Ecto neural progenitor cell (in vitro differentiated cells): ENCODE data around the gene GOLGA1.
"Not testable (repeated sequence)": the region's sequence is repeated elsewhere in the genome, so short reads cannot be mapped to it uniquely, and the experiment has no call there.

ENCODE experiments used
- DNase-seq: peaks from one replicate; pipeline ENCODE4 v3.0.0-alpha.2; 2018; ENCODE audit warnings: low spot score

The GOLGA1 gene

GRCh38 chr9:124939944-124940343 lies 939 bp downstream of the GOLGA1 start:
- no peak for DNase-seq

GRCh38 chr9:124934290-124934689 lies 6.6 kb downstream of the GOLGA1 start:
- no peak for DNase-seq

GRCh38 chr9:124932333-124932732 lies 8.6 kb downstream of the GOLGA1 start:
- no peak for DNase-seq

GRCh38 chr9:124929464-124929863 lies 11.4 kb downstream of the GOLGA1 start:
- no peak for DNase-seq

- DNase-seq, result no peak
Measured at GRCh38 chr9:124928116-124928515, 12.8 kb downstream of the GOLGA1 start.

GRCh38 chr9:124920394-124920793 lies 20.5 kb downstream of the GOLGA1 start:
- DNase-seq, result not testable (repeated sequence)

- DNase-seq, result no peak
Measured at GRCh38 chr9:124914753-124915405, 26.0 kb downstream of the GOLGA1 start.

GRCh38 chr9:124913378-124913777 lies 27.5 kb downstream of the GOLGA1 start:
- no peak for DNase-seq

- no peak for DNase-seq
Measured at GRCh38 chr9:124911766-124912165, 29.1 kb downstream of the GOLGA1 start.

GRCh38 chr9:124908098-124908497 lies 32.8 kb downstream of the GOLGA1 start:
- DNase-seq, result no peak

- no peak for DNase-seq
Measured at GRCh38 chr9:124906966-124907365, 33.9 kb downstream of the GOLGA1 start.

- DNase-seq, result no peak
Measured at GRCh38 chr9:124899845-124900244, 41.0 kb downstream of the GOLGA1 start.

GRCh38 chr9:124897570-124898460 lies 43.1 kb downstream of the GOLGA1 start:
- no peak for DNase-seq

GRCh38 chr9:124894741-124895170 lies 46.1 kb downstream of the GOLGA1 start:
- DNase-seq, result no peak

GRCh38 chr9:124894035-124894740 lies 46.7 kb downstream of the GOLGA1 start:
- DNase-seq, result no peak

- DNase-seq, result no peak
Measured at GRCh38 chr9:124890179-124890578, 50.7 kb downstream of the GOLGA1 start.

- no peak for DNase-seq
Measured at GRCh38 chr9:124889006-124889405, 51.9 kb downstream of the GOLGA1 start.

- DNase-seq, result no peak
Measured at GRCh38 chr9:124887832-124888231, 53.1 kb downstream of the GOLGA1 start.

GRCh38 chr9:124886866-124887492 lies 53.9 kb downstream of the GOLGA1 start:
- no peak for DNase-seq

- DNase-seq, result no peak
Measured at GRCh38 chr9:124886461-124886860, 54.4 kb downstream of the GOLGA1 start.

- no peak for DNase-seq
Measured at GRCh38 chr9:124885551-124885950, 55.3 kb downstream of the GOLGA1 start.

GRCh38 chr9:124884376-124884775 lies 56.5 kb downstream of the GOLGA1 start:
- DNase-seq, result no peak
